Measurements from ENCODE around the gene CLDND2. TPM values are rescaled to one million over a fixed set of nuclear protein-coding genes. Genes with fewer than 3 reads are reported as not detected.
A peak's percentile ranks its signal among the peaks of the same experiment; 100 is the strongest.

Gene CLDND2
- total RNA-seq, 1 donor from 2014 or later: not detected

- DNase-seq (ENCODE audit: low read depth): no peak
- H3K27me3 ChIP-seq (ENCODE audit: control insufficient read depth, insufficient read depth, low read length): no peaks in the 10 kb centered on the region
- no peak overlapping the region for H3K4me3 ChIP-seq (ENCODE audit: low read depth, low read length)
- FAIRE-seq: no peak
- TF ChIP-seq CTCF (IDR thresholded peaks at IDR 0.05; ENCODE audit: insufficient read depth, low read length, severe bottlenecking): no peak
- peaks cover 6% of the 10 kb centered on the region for H3K36me3 ChIP-seq (ENCODE audit: control insufficient read depth, insufficient read depth, low read length)
Measured at GRCh38 chr19:51354742-51355148, 14.1 kb downstream of the CLDND2 start.

- H3K27me3 ChIP-seq (ENCODE audit: control insufficient read depth, insufficient read depth, low read length): no peaks in the 10 kb centered on the region
- H3K36me3 ChIP-seq (ENCODE audit: control insufficient read depth, insufficient read depth, low read length): peaks cover 6% of the 10 kb centered on the region
- peak; percentile 1 for TF ChIP-seq CTCF (IDR thresholded peaks at IDR 0.05; ENCODE audit: insufficient read depth, low read length, severe bottlenecking)
- FAIRE-seq: no peak
- DNase-seq (ENCODE audit: low read depth): no peak
- no peak overlapping the region for H3K4me3 ChIP-seq (ENCODE audit: low read depth, low read length)
Measured at GRCh38 chr19:51354103-51354741, 14.6 kb downstream of the CLDND2 start.

GRCh38 chr19:51352783-51353360 is 15.9 kb downstream of the CLDND2 start:
- Histone ChIP-seq H3K27me3 (ENCODE audit: control insufficient read depth, insufficient read depth, low read length) (no peaks in the 10 kb centered on the region), H3K4me3 (ENCODE audit: low read depth, low read length) (no peak overlapping the region), H3K36me3 (ENCODE audit: control insufficient read depth, insufficient read depth, low read length) (peaks cover 6% of the 10 kb centered on the region)
- TF ChIP-seq CTCF (IDR thresholded peaks at IDR 0.05; ENCODE audit: insufficient read depth, low read length, severe bottlenecking): no peak
- DNase-seq (ENCODE audit: low read depth): no peak
- FAIRE-seq: no peak

- H3K27me3 ChIP-seq (ENCODE audit: control insufficient read depth, insufficient read depth, low read length): no peaks in the 10 kb centered on the region
- H3K36me3 ChIP-seq (ENCODE audit: control insufficient read depth, insufficient read depth, low read length): peaks cover 8% of the 10 kb centered on the region
- no peak for TF ChIP-seq CTCF (IDR thresholded peaks at IDR 0.05; ENCODE audit: insufficient read depth, low read length, severe bottlenecking)
- no peak for FAIRE-seq
- no peak for DNase-seq (ENCODE audit: low read depth)
- no peak overlapping the region for H3K4me3 ChIP-seq (ENCODE audit: low read depth, low read length)
Measured at GRCh38 chr19:51351266-51351990, 17.4 kb downstream of the CLDND2 start.

- DNase-seq (ENCODE audit: low read depth) (no peak), FAIRE-seq (no peak)
- TF ChIP-seq CTCF (IDR thresholded peaks at IDR 0.05; ENCODE audit: insufficient read depth, low read length, severe bottlenecking): no peak
- Histone ChIP-seq H3K4me3 (ENCODE audit: low read depth, low read length) (no peak overlapping the region), H3K27me3 (ENCODE audit: control insufficient read depth, insufficient read depth, low read length) (no peaks in the 10 kb centered on the region), H3K36me3 (ENCODE audit: control insufficient read depth, insufficient read depth, low read length) (peaks cover 6% of the 10 kb centered on the region)
Measured at GRCh38 chr19:51347209-51347928, 21.4 kb downstream of the CLDND2 start.
